Muscle of back (tissue), 11 donors: ENCODE results near the gene AKAP11. TPM values are rescaled to one million over a fixed set of nuclear protein-coding genes. Genes with fewer than 3 reads are reported as not detected.

Source experiments
- DNase-seq, 3 donors: peaks; one replicate each; pipeline versions ENCODE4 v3.0.0 to v3.0.0-alpha.2; 2013
- polyA plus RNA-seq, 10 donors: library from polyadenylated mRNA; unstranded; fragments of 120-200 nt; gene quantifications; one replicate each; pipeline ENCODE4 v1.2.1, GENCODE V29; 2013; ENCODE audit not compliant: insufficient read length in 10 of 10

AKAP11 gene
- polyA plus RNA-seq, 10 donors, result 17.9 to 27.6 (median 22.9) TPM

DNA sequence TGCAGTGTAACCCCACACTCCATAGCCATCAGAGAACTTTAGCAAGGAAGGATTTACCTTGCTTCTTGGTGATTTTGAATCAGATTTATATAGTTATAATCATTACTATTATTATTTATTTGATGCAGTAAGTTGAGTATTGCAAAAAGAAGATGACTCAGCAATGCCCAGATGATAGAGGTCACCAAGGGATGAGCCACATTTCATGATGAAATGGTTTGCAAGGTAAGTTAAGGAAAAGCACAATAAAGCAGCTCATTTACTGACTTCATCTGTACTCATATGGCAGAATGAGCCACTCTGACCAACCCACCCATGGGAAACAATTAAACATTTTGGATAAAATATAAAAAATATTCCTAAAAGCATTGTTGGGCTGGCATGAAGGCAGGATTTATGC, 59.1 kb downstream of the AKAP11 start:
- no peak for DNase-seq

DNA sequence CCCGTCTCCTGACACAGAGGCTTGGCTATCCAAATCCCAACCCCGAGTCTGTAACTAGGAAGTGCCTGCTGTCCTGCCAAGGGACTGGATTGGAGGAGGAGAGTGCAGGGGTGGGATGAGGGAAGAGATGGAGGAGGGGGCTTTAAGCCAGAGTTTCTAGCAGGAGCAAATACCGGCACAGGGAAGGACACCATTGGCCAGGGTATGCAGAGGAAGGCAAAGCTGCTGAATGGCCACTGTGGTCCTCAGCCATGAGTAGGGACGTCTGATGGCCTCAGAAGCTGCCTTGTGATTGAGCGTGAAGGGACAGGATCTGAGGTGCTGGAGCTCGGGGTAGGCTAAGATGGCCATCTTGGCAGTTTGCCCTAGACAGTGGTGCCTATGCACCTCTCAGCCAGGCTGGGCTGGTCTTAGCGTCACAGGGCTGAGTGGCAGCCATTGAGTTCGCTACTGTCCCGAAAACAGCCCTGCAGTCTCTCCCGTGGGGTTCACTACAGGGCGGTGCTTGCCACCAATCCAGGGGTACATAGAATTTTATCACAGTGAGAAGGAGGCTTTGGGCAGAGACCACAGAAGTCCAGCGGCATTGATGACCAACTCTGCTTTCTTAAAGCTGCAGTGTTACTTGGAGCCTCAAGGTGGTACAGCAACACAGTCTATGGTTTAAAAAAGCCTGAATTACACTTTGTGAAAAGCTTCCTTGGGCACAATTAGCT, 61.8 kb downstream of the AKAP11 start:
- peak in 2 of 3 donors; percentile 9 to 17 for DNase-seq

DNA sequence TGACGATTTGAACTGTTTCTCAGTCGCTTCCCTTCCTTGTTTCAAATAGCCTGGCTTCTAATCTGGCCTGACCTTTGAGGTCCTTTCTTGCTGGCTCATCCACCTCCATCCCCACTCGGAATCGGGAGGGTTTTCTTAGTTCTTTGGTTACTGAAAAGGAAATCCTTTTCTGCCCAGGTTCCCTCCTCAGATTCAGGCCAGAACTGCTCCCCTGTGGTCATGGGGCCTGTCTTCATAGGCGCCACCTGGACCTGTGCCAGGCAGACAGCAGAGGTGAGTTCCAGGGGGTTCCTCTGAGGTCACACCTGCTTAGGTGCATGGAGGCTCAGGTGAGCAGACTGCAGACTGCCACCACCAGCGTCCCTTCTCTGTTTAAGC, 62.4 kb downstream of the AKAP11 start:
- peak in 1 of 3 donors; percentile 32 for DNase-seq

DNA sequence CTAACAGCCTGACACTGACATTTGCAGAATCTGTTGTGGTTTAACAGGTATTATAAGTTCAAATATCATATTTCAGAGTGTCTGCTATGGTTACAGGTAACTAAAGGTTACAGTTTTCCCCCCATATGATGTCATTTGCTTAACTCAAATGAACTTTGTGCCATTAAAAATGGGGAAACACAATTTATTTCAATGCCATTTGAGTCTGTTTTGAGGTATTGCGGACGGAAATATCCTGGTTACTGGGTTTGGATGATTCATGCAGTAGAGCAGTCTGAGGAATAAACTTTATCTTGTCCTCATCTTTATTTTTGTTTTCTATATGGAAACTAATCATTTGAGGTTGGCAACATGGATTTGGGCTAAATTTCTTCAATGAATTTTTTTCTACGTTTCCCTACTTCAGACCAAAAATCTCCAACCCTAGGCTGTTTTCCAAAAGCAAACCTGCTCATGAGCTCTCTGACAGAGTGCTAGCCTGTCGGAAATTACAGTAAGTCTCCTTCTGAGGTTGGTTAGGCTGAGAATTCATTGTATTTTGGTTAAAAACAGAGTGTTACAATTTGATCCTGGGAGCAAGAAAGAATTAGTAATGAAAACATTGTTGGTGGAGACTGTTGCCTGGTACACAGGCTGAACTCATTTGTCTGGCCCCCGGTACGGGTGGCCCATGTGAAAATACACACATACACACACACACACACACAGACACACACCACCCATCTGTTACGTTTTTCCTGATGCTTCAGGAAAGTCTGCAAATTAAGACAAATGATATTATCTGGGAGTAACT, 66.1 kb downstream of the AKAP11 start:
- DNase-seq, result no peak

DNA sequence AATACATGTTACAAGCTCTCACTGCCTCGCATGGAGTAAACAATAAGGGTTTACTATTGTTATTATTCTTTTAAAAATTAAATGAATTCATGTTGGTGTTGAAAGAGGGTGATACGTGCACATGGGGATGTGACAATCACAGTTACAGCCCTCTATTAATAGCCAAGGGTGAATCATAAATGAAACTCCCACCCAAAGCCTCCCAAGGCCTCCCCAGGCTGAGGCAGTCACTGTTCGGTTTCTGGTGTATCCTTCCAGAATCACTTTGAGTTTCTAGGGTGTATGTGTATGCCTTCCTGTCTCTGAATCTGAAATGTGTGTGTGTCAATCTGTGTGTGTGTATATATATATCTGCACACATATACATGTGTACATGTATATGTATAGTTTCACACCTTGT, 73.4 kb downstream of the AKAP11 start:
- no peak for DNase-seq

DNA sequence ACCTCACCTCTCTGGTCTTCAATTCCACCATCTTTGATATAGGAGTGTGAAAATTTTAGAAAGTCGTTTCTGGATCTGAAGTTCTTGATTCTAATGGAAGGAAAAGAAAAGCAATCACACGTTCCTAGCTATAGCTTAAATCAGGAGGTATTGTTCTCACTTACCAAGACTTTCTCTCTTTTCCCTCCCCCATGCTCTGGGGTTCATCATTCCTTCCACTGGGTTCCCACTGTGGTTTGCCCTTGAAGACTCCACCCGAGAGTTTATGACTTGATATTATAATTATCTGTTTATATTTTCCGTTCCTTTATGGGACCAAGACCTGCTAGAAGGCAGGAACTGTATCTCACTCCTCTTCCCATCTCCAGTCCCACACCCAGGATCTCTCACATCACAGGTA, 76.6 kb downstream of the AKAP11 start:
- DNase-seq, result no peak

DNA sequence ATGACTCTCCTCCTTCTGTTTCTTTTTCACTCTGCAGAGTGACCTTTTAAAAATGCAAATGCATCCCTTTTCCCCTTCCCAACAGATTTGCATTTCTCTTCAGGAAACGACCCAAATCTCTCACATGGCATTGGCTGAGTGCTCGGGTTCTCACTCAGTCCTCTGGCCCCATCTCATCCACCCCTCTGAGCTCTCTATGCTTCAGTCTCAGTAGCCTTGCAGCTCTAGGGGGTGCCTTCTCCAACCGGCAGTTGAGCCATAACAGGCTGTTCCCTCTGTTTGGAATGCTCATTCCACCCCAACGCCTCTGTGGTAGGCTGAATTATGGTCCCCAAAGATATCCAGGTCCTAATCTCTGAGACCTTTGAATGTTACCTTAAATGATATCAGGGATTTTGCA, 78.2 kb downstream of the AKAP11 start:
- DNase-seq, result no peak

DNA sequence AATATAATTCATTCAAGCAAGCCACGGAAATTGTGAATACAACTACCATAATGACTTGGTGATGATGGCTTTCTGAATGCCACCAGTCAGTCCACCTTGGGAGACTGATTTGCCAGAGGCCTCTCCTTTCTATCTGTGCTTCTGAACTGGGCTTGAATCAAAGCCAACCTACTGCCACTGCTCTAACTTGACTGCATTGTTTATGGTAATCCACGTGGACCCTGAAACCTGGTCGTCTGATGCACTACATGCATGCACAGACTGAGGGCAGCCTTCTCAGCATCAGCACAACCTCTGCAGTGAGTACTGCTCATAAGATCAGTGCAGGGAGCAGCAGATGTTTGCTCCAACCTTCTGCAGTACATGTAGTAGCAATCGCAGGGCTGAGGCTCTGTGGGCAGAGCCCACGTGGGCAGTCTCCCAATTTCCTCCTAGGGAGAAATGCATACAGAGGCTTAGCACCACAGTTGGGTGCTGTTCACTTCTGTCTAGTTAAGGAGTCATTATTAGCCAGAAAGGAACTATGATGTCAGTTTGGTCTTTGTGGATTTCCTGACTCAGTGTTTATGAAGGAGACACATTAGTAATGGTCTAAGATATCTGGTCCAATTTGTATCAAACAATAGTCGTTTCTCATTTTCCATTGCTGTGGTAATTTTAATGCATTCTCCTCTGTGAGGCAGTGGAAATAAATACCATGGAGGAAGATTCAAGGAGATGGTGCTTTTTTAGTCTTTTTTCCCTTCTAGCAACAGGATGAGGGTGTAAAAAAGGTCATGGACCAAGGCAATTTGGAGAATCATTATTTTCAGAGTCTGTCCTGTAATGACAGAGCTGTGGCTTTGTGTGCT, 82.5 kb downstream of the AKAP11 start:
- DNase-seq, result peak in 1 of 3 donors; percentile 36

DNA sequence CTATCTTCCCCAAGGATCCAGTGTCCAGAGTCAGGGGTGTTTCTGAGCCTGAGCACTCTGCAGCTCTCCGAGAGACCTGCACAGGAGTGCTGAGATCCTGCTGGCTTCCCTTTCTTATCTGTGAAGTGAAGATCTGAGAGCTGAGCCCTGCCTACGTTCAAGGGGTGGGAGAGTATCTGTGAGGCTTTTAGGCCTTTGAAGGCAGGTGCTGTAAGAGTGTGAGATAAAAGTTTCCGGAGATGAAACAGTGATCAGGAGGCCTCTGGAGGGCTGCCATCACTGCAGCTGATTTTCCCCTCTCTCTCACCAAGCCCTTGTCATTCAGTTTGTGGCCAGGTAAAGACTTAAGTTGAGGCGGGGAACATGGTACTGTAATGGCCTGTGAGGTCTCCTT, 83.1 kb downstream of the AKAP11 start:
- DNase-seq, result no peak

DNA sequence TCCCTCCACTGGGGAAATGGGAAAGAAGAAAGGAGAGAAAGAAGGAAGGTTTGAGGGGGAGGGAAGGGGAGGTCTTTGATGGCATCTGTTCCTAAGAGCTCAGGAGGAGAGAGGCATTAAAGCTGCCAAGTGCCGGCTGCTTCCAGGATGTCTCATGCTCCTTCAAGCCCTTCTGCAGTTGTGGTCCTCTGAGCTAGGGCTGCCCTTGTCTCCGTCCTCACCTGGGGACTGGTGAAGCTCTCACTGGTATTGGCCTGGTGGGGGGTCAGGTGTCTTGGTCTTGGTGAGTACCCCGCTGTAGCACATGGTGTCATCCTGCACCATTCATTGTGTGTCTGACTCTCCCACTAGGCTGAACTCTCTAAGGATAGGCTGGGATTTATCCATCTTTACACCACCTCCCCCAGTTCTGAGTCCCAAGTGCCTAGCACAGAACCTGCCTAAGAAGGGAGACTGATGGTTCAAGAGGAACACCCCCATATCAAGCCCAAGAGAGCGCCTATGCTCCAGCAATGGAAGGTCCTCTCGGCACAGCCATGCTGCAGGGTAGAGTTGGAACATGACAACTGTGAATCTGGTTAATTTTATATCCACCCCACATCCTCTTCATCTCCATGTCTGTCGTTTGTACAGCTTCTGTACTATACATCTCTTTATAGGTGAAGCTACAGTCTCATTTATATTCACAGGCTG, 83.7 kb downstream of the AKAP11 start:
- DNase-seq, result no peak

DNA sequence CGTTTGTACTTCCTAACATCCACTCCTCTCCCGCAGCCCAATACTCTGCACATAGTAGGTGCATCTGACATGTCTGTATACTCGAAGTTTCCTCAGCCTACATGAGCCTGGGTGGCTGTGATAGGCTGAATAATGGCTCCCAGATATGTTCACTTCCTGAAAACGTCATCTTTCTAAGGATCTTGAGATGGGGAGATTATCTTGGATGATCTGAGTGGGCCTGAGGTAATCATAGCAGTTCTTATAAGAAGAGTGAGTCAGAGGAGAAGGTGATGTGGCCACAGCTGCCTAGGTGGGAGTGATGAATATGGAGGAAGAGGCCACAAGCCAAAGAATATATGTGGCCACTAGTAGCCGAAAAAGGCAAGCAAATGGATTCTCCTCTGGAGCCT, 84.2 kb downstream of the AKAP11 start:
- DNase-seq, result no peak

DNA sequence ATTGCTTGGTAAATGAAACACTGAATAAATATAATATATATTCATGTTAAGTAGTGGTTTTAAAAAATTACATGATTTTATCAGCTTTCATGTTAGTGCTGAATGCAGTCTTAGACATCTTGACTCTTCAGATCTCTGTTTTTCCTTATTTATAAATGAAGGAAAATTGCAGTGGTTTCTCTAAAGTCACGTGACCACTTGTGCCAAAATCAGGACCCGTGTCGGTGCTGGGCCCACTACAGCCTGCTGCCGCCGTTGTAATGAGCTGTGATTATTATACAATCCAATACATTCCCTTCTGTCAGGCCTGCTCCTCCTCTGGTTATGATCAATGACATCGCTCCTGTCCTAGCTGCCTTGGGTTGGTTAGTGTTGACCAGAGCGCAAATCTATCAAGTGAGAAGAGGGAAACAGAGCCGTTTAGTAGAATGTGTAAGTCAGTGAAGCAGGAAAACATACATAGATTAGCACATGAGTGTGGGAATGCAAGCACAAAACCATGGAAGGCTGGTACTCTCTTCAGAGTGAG, 88.2 kb downstream of the AKAP11 start:
- no peak for DNase-seq

DNA sequence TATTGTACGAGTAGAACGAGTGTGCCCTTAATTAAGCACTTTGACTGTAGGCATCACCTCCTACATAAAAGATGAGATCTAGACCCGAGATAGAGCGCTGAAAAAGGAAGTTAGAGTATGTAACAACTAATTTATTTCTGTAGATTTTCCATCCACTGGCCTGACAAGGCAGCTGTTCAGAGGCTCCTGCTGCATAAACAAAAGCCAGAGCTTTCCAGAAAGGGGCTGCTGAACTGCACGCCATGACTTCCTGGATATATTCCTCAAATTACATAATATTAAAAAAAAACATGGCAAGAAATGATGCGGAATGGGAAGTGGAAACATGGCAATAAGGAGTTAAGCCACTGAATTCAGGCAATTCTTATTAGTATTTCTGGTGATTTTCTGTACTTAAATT, 89.7 kb downstream of the AKAP11 start:
- peak in 1 of 3 donors; percentile 23 for DNase-seq

DNA sequence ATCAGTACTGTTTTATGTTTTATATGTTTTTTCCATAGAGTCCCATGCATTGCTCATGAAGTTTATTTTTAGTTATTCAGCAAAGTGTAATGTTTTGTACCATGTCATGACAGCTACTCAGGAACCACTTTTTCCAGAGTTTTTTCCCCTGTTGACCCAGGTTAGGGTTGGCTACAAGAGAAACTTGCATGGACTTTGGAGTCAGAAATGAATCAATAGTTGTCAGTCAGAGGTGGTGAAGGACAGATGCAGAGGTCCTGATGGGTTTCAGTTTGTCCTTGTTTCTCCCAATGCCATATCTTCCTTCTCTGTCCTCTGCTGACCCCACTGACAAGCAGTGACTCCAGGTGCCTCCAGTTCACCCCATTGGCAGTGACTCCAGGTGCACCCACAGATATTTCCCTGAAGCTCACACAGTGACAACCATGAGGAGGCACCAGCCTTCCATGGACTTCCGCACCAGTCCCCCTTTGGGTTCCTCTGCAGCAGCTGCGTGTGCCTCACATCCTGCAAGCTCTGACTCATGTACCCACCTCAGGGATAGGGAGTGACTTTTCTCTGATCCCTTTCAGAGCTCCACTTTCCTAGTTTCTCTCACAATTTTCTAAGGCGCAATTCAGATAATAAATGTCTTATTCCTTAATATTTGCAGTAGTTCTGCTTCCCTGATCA, 92.1 kb downstream of the AKAP11 start:
- no peak for DNase-seq

DNA sequence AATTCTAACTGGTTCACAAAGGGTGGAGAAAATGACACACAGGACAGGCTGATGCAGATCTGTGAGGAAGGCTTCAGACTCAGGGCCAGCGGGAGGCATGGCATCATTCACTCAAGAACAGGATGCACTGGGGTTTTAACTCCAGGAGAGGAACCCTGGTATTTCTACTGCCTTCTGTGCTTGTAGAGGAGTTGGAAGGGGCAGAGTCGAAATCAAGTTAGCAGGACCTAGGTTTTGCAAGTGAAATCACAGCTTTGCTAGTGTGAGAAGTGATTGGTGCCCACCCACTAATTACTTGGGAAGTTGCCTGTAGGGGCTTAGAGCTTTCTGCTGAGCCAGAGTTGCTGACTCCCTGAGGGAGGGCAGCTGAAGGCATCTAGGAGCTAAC, 92.7 kb downstream of the AKAP11 start:
- DNase-seq, result no peak

DNA sequence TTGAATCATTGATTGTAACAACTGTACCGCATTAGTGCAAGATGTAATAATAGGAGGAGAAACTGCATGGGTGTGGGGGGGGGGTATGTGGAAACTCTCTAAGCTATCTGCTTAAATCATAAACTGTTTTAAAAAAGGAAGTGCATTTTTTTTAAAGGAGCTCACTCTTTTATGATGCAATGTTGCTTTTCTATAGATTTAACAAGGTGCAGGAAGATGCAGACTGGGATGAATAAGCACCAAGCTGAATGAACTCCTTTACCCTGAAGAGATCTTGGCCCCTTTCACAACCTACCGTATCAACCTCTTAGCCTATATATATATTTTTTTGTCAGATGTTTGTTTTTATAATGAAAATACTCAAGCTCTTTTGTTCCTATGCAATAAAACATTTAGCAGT, 95.9 kb downstream of the AKAP11 start:
- no peak for DNase-seq

DNA sequence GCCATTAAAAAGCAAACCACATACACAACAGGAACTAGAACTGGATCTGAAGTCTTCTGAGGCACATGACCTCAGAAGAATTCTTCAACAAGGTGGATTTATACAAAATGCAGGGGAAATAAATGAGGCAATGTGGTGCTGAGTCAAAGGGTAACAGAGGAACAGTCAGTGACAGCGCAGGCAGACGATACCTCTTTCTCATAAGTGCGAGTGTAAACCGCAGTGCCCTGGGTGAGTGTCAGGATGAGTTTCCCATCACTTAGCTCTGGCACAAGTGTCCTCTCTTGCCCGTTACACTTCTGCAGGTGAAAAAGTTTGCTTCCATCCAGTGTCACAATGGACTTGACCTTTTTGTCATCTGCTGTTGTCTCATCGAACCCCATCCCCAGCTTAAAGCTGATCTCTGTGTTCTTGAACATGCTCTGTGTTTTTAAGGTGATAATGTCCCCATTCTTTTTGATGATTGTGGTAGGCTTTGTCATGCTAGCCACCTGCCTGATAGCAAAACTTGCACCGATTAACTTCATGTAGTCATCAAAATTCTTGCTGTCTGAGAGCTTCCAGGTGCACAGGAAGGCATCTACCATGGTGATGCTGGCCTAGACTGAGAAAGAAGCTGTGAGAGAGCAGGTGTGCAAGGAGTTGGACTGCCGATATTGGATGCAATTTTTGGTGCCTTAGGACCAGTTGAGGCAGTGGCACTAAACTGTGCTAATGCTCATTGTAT, 97.3 kb downstream of the AKAP11 start:
- DNase-seq, result no peak

DNA sequence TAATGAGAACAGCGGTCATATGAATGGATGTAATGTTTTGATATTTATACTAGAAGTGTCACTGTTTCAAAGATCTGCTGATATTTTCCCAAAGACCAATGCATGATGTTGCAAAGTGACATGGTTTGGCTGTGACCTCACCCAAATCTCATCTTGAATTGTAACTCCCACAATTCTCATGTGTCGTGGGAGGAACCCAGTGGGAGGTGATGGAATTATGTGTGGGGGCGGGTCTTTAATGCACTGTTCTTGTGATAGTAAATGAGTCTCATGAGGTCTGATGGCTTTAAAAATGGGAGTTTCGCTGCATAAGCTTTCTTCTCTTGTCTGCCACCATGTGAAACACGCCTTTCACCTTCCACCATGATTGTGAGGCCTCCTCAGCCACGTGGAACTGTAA, 98.3 kb downstream of the AKAP11 start:
- no peak for DNase-seq
